HepG2 (cell line): Measurements from ENCODE around the gene UBTD1. TPM values are rescaled to one million over a fixed set of nuclear protein-coding genes. Genes with fewer than 3 reads are reported as not detected.

Experiments
- ATF1 ChIP-seq: IDR thresholded peaks from 2 replicates; pipeline ENCODE4 v1.6.1; 2016; ENCODE audit warnings: mild to moderate bottlenecking, control low read depth
- RXRB ChIP-seq: IDR thresholded peaks from 2 replicates; pipeline ENCODE4 v1.6.1; 2016; ENCODE audit warnings: borderline replicate concordance, missing genetic modification reagents, missing compliant biosample characterization
- ZFP37 ChIP-seq: sonication (generic); formaldehyde crosslinking; IDR thresholded peaks from 2 replicates; pipeline ENCODE4 v1.4.0; 2020; ENCODE audit warnings: missing genetic modification reagents, borderline replicate concordance
- ZNF101 ChIP-seq: sonication (generic); formaldehyde crosslinking; IDR thresholded peaks from 2 replicates; pipeline ENCODE4 v1.4.0; 2020; ENCODE audit warnings: mild to moderate bottlenecking, low read depth, missing genetic modification reagents, borderline replicate concordance
- ZNF317 ChIP-seq: sonication (generic); formaldehyde crosslinking; IDR thresholded peaks from 2 replicates; pipeline ENCODE4 v1.5.0; 2020; ENCODE audit warnings: mild to moderate bottlenecking, missing genetic modification reagents
- ZNF570 ChIP-seq: sonication (generic); formaldehyde crosslinking; IDR thresholded peaks from 2 replicates; pipeline ENCODE4 v1.4.0; 2020; ENCODE audit warnings: mild to moderate bottlenecking, missing genetic modification reagents, borderline replicate concordance
- polyA plus RNA-seq, 8 experiments: library from polyadenylated mRNA; depleted of rRNA in 3 of 8; stranded (reverse) in 7 of 8; unstranded in 1 of 8; fragments of >200 nt; fragmentation: Illumina TruSeq in 4 of 8; extraction: Trizol in 4 of 8; gene quantifications; 2 replicates each; pipeline versions ENCODE4 v1.2.1 to v1.2.3, GENCODE V29; 2011 to 2016; ENCODE audit warnings: low read depth in 4 of 8, missing spikeins in 1 of 8, mixed read lengths in 1 of 8; ENCODE audit not compliant: insufficient read depth in 1 of 8
- total RNA-seq, 5 experiments: library from RNA; depleted of rRNA; stranded (reverse); fragments of >200 nt; fragmentation: Illumina TruSeq; extraction: Trizol; gene quantifications; 2 replicates each; pipeline ENCODE4 v1.2.3, GENCODE V29; 2016; ENCODE audit warnings: low read depth in 1 of 5
- TF ChIP-seq, protein P1 (sequence below): IDR thresholded peaks from 2 replicates; pipeline ENCODE4 v1.6.1; 2016; ENCODE audit warnings: mild to moderate bottlenecking
- TF ChIP-seq, protein P2 (sequence below): sonication (generic); formaldehyde crosslinking; IDR thresholded peaks from 2 replicates; pipeline ENCODE4 v1.8.0; 2022; ENCODE audit warnings: mild to moderate bottlenecking, missing genetic modification reagents
- TF ChIP-seq, protein P3 (sequence below): sonication (generic); formaldehyde crosslinking; conservative IDR thresholded peaks from 2 replicates; pipeline ENCODE4 v1.4.0; 2020; ENCODE audit warnings: missing genetic modification reagents

UBTD1 gene
- total and polyA plus RNA-seq, 2 of the 13 experiments (the other 11 are each of a cell fraction or from before 2014, with no cell fraction given): 7.9 to 10.0 TPM

DNA sequence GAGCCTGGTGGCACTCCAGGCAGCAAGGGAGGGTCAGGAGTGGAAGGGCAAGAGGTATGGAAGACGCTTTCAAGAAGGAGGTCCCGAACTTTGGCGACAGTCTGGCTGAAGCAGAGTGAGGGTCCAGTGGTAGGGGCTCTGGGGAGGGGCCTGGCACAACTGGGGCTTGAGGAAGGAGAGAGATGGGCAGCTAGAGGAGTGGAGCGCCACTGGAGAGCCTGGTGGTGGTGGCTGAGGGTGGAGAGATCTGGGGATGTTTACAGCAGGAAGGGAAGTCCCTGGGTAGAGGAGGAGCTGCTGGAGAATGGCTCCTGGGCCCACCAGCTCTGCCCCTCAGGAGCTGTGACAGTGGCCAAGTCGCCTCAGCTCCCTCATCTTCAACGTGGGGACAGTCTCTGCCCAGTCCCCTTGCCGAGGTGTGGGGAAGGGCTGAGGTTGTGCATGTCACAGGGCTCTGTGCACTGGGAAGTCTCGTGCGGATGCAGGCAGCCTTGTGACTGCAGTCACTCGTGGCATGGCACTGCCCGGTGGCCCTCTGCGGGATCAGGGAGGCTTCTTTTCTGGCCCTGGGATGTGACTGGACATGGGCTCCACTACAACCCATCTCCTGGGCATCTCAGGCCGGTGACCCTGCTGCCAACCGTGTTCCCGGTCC lies 18.5 kb downstream of the UBTD1 start (continued):
- TF ChIP-seq, protein P1, sequence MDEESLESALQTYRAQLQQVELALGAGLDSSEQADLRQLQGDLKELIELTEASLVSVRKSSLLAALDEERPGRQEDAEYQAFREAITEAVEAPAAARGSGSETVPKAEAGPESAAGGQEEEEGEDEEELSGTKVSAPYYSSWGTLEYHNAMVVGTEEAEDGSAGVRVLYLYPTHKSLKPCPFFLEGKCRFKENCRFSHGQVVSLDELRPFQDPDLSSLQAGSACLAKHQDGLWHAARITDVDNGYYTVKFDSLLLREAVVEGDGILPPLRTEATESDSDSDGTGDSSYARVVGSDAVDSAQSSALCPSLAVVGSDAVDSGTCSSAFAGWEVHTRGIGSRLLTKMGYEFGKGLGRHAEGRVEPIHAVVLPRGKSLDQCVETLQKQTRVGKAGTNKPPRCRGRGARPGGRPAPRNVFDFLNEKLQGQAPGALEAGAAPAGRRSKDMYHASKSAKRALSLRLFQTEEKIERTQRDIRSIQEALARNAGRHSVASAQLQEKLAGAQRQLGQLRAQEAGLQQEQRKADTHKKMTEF (CRISPR knock-in tag): no peak
- TF ChIP-seq ZNF101 (CRISPR knock-in tag) (no peak), RXRB (CRISPR knock-in tag) (no peak), ATF1 (CRISPR knock-in tag) (no peak), ZNF570 (CRISPR knock-in tag) (no peak), ZNF317 (CRISPR knock-in tag) (no peak), ZFP37 (no peak)
- TF ChIP-seq, protein P2, sequence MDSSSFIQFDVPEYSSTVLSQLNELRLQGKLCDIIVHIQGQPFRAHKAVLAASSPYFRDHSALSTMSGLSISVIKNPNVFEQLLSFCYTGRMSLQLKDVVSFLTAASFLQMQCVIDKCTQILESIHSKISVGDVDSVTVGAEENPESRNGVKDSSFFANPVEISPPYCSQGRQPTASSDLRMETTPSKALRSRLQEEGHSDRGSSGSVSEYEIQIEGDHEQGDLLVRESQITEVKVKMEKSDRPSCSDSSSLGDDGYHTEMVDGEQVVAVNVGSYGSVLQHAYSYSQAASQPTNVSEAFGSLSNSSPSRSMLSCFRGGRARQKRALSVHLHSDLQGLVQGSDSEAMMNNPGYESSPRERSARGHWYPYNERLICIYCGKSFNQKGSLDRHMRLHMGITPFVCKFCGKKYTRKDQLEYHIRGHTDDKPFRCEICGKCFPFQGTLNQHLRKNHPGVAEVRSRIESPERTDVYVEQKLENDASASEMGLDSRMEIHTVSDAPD (CRISPR knock-in tag): no peak
- TF ChIP-seq, protein P3, sequence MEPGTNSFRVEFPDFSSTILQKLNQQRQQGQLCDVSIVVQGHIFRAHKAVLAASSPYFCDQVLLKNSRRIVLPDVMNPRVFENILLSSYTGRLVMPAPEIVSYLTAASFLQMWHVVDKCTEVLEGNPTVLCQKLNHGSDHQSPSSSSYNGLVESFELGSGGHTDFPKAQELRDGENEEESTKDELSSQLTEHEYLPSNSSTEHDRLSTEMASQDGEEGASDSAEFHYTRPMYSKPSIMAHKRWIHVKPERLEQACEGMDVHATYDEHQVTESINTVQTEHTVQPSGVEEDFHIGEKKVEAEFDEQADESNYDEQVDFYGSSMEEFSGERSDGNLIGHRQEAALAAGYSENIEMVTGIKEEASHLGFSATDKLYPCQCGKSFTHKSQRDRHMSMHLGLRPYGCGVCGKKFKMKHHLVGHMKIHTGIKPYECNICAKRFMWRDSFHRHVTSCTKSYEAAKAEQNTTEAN (CRISPR knock-in tag): no peak
